CD4-positive, alpha-beta T cell (primary cell): ENCODE results near the gene OR52E6. TPM values are rescaled to one million over a fixed set of nuclear protein-coding genes. Genes with fewer than 3 reads are reported as not detected.

Experiments used
- ATAC-seq: fragments of 200-7000 bp; cut with Tn5 transposase; one replicate; pipeline ENCODE4 v1.10.0; 2022; ENCODE audit warnings: mild to moderate bottlenecking; ENCODE audit not compliant: poor library complexity
- CTCF ChIA-PET: fragments of 350-600 bp; sonication (Branson Sonifier 250); formaldehyde crosslinking; loops from one replicate; lab custom pipeline; 2021; ENCODE audit warnings: antibody characterized with exemption, inconsistent platforms; lab: Charles Lee
- POLR2A ChIA-PET: fragments of 350-600 bp; sonication (Branson Sonifier 250); formaldehyde crosslinking; loops from one replicate; lab custom pipeline; 2021; ENCODE audit warnings: antibody characterized with exemption, inconsistent platforms; lab: Charles Lee
- DNase-seq, 14 experiments: peaks; one replicate each; pipeline ENCODE4 v3.0.0-alpha.2; 2013 to 2020; ENCODE audit warnings: mixed read lengths in 2 of 14
- H3K27ac ChIP-seq, 2 donors: one replicate each; pipeline versions ENCODE4 v1.5.1 to v1.7.0; 2013; ENCODE audit warnings: low read length in 2 of 2, low read depth in 1 of 2, mild to moderate bottlenecking in 1 of 2
- H3K27me3 ChIP-seq, 2 experiments: 1 replicate in 1 of 2; 2 replicates in 1 of 2; pipeline versions ENCODE4 v1.6.1 to v1.7.0; 2013; ENCODE audit warnings: low read length in 2 of 2, control low read depth in 1 of 2, mild to moderate bottlenecking in 1 of 2, moderate library complexity in 1 of 2; ENCODE audit not compliant: insufficient read depth in 2 of 2, control insufficient read depth in 1 of 2
- H3K36me3 ChIP-seq: one replicate; pipeline ENCODE4 v1.6.1; 2013; ENCODE audit warnings: low read length, control low read depth; ENCODE audit not compliant: insufficient read depth
- H3K4me1 ChIP-seq: one replicate; pipeline ENCODE4 v1.6.1; 2013; ENCODE audit warnings: low read length, control low read depth; ENCODE audit not compliant: insufficient read depth
- H3K4me3 ChIP-seq: one replicate; pipeline ENCODE4 v1.5.1; 2013; ENCODE audit warnings: mild to moderate bottlenecking, low read length, moderate library complexity
- H3K9me3 ChIP-seq, 2 experiments: 1 replicate in 1 of 2; 2 replicates in 1 of 2; pipeline versions ENCODE4 v1.6.1 to v1.7.0; 2013; ENCODE audit warnings: low read length in 2 of 2, mild to moderate bottlenecking in 2 of 2, control low read depth in 1 of 2, moderate library complexity in 1 of 2; ENCODE audit not compliant: control insufficient read depth in 1 of 2, insufficient read depth in 1 of 2
- H3K27ac Mint-ChIP-seq: one replicate; pipeline ENCODE4 v1.8.0; 2020; ENCODE audit warnings: mixed read lengths
- H3K27me3 Mint-ChIP-seq: one replicate; pipeline ENCODE4 v1.8.0; 2021; ENCODE audit warnings: mixed read lengths
- H3K36me3 Mint-ChIP-seq: one replicate; pipeline ENCODE4 v1.8.0; 2021; ENCODE audit warnings: low read depth, mixed read lengths
- H3K4me1 Mint-ChIP-seq: one replicate; pipeline ENCODE4 v1.8.0; 2021; ENCODE audit warnings: low read depth, mixed read lengths
- H3K4me3 Mint-ChIP-seq: one replicate; pipeline ENCODE4 v1.8.0; 2020; ENCODE audit warnings: mild to moderate bottlenecking, mixed read lengths
- H3K9me3 Mint-ChIP-seq: one replicate; pipeline ENCODE4 v1.8.0; 2020; ENCODE audit warnings: mixed read lengths
- CTCF ChIP-seq: fragments of 200-600 bp; IDR thresholded peaks from one replicate; pipeline ENCODE4 v1.8.0; 2022; ENCODE audit warnings: antibody characterized with exemption, mild to moderate bottlenecking
- intact Hi-C, 2 experiments: fragments of 100-400 bp; cut with DNase I in 1 of 2; cut with micrococcal nuclease in 1 of 2; formaldehyde crosslinking; loops; one replicate each; pipeline versions ENCODE4 v1.15.1 to v1.9.0; 2023 to 2025; cut with DNase I, micrococcal nuclease
- total RNA-seq, 174 experiments: library from RNA in 2 of 174; stranded (reverse) in 2 of 174; gene quantifications; one replicate each; pipeline ENCODE4 v1.2.3 and lab custom pipeline; 2021 to 2026

Gene OR52E6
- total RNA-seq, 2 experiments from 2014 or later = not detected

GRCh38 chr11:5818245-5818886 lies 23.3 kb downstream of the OR52E6 start:
- POLR2A ChIA-PET = no interaction called here

GRCh38 chr11:5815534-5815933 lies 26.2 kb downstream of the OR52E6 start:
- H3K4me3 Mint-ChIP-seq = no peak overlapping the region
- no peaks in the 10 kb centered on the region for H3K36me3 Mint-ChIP-seq
- no peak for TF ChIP-seq CTCF
- H3K27ac ChIP-seq = no peak overlapping the region
- DNase-seq (peak in 2 of 14 experiments; percentile 40 to 49), ATAC-seq (no peak)
- ChIA-PET CTCF (no interaction called here), POLR2A (no interaction called here)
- H3K27ac Mint-ChIP-seq = no peak overlapping the region
- no peaks in the 10 kb centered on the region for H3K4me1 ChIP-seq
- H3K9me3 ChIP-seq = no peaks in the 10 kb centered on the region
- no peaks in the 10 kb centered on the region for H3K9me3 Mint-ChIP-seq
- H3K36me3 ChIP-seq = no peaks in the 10 kb centered on the region
- H3K4me3 ChIP-seq = no peak overlapping the region
- H3K4me1 Mint-ChIP-seq = peaks cover 9% of the 10 kb centered on the region
- intact Hi-C loops = no loop called here
- peaks cover under 1% of the 10 kb centered on the region for H3K27me3 Mint-ChIP-seq
- no peaks in the 10 kb centered on the region for H3K27me3 ChIP-seq

More at GRCh38 chr11:5818245-5818886, 23.3 kb downstream of the OR52E6 start:
- H3K27me3 ChIP-seq = no peaks in the 10 kb centered on the region
- Mint-ChIP-seq H3K36me3 (no peaks in the 10 kb centered on the region), H3K27ac (no peak overlapping the region), H3K4me3 (peak overlapping the region; percentile 84), H3K9me3 (no peaks in the 10 kb centered on the region), H3K4me1 (peaks cover 9% of the 10 kb centered on the region), H3K27me3 (no peaks in the 10 kb centered on the region)
- ATAC-seq (no peak), DNase-seq (peak in 2 of 14 experiments; percentile 4 to 8)
- no peaks in the 10 kb centered on the region for H3K9me3 ChIP-seq
- intact Hi-C loops = no loop called here
- H3K27ac ChIP-seq = no peak overlapping the region
- H3K4me3 ChIP-seq = peak overlapping the region; percentile 19
- no peaks in the 10 kb centered on the region for H3K36me3 ChIP-seq
- TF ChIP-seq CTCF = no peak
- no peaks in the 10 kb centered on the region for H3K4me1 ChIP-seq
- CTCF ChIA-PET = no interaction called here

DNA sequence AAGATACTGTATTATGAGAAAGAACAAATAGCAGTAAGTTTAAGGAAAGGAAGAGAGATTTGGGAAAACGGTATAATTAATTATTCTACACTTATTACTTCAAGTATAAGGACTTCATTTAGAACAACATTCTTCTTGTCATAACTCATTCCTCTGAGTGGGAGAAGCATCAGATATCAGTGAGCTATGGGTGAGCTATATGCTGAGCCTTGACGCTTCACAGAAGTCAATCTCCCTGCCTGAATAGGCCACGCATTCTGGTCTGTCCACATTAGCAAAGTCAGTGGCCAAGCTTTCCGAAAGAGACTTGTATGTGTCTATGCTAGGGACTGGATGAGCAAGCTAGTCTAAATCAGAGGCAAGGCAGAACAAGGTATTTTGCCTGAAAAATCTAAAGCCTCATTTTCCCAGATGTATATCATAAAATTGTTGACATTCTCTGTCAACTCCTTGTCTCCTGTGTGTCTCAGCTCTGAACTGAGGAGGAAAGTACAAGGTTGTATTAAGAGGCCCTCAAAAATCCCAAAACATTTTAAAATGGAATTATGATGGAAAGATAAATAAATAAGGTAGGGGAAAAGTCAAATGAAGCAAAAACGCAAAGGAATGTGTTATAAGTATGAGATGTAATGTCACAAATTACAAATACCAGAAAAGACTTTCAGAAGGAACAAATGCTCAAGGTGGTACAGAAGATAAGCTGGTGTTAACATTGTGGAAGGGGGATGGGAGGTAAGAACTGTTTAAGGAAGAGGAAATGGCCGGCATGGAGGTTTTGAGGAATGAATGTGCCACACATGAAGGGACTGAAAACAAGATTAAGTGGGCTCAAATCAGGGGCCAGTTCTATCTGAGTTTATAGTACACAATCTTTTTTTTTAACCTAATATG lies 31.5 kb downstream of the OR52E6 start:
- no peak overlapping the region for H3K4me3 Mint-ChIP-seq
- CTCF ChIA-PET = no interaction called here
- POLR2A ChIA-PET = no interaction called here
- peaks cover 34% of the 10 kb centered on the region for H3K27me3 Mint-ChIP-seq
- no peak for DNase-seq
- peaks cover 6% of the 10 kb centered on the region for H3K4me1 Mint-ChIP-seq
- H3K27me3 ChIP-seq = peaks cover 0 to 8% of the 10 kb centered on the region in 2 experiments
- ATAC-seq = no peak
- H3K36me3 Mint-ChIP-seq = no peaks in the 10 kb centered on the region
- peaks cover 8% of the 10 kb centered on the region for H3K4me1 ChIP-seq
- no peaks in the 10 kb centered on the region for H3K9me3 ChIP-seq
- no peak overlapping the region for H3K4me3 ChIP-seq
- no peak for TF ChIP-seq CTCF
- H3K27ac ChIP-seq = no peak overlapping the region
- H3K36me3 ChIP-seq = no peaks in the 10 kb centered on the region
- no peaks in the 10 kb centered on the region for H3K9me3 Mint-ChIP-seq
- H3K27ac Mint-ChIP-seq = no peak overlapping the region
- intact Hi-C loops = loop anchor here (2.0 to 10.0 kb wide), 4 partner anchors 128 to 1625 kb away; no protein-coding TSS in a partner anchor
